Stimulated activated CD4-positive, alpha-beta T cell treated with anti-CD3 and anti-CD28 coated beads, TNF-alpha, amount 100 ng/mL, for 1 hour (primary cell): ENCODE data around the gene ZNF423.

Experiments used
- DNase-seq, 3 donors: peaks; one replicate each; pipeline ENCODE4 v3.0.0-alpha.2; 2020; ENCODE audit warnings: low read depth in 3 of 3, low spot score in 1 of 3

ZNF423 gene

GRCh38 chr16:49673442-49673841 lies 182.5 kb downstream of the ZNF423 start:
- no peak for DNase-seq

- DNase-seq = no peak
Measured at GRCh38 chr16:49672753-49673152, 183.2 kb downstream of the ZNF423 start.

GRCh38 chr16:49671333-49671732 lies 184.6 kb downstream of the ZNF423 start:
- DNase-seq = no peak

GRCh38 chr16:49670627-49671026 lies 185.3 kb downstream of the ZNF423 start:
- DNase-seq = no peak

- no peak for DNase-seq
Measured at GRCh38 chr16:49665482-49666230, 190.3 kb downstream of the ZNF423 start.

GRCh38 chr16:49664221-49665215 lies 191.4 kb downstream of the ZNF423 start:
- DNase-seq = no peak

- no peak for DNase-seq
Measured at GRCh38 chr16:49663081-49664065, 192.5 kb downstream of the ZNF423 start.

GRCh38 chr16:49662569-49662968 lies 193.3 kb downstream of the ZNF423 start:
- DNase-seq = no peak

GRCh38 chr16:49661465-49662187 lies 194.3 kb downstream of the ZNF423 start:
- no peak for DNase-seq

GRCh38 chr16:49660626-49661025 lies 195.3 kb downstream of the ZNF423 start:
- DNase-seq = no peak

- no peak for DNase-seq
Measured at GRCh38 chr16:49659356-49659755, 196.6 kb downstream of the ZNF423 start.

GRCh38 chr16:49658531-49658930 lies 197.4 kb downstream of the ZNF423 start:
- no peak for DNase-seq

- no peak for DNase-seq
Measured at GRCh38 chr16:49657736-49658465, 198.0 kb downstream of the ZNF423 start.

- DNase-seq = no peak
Measured at GRCh38 chr16:49654425-49654824, 201.5 kb downstream of the ZNF423 start.

- no peak for DNase-seq
Measured at GRCh38 chr16:49653577-49653976, 202.3 kb downstream of the ZNF423 start.

GRCh38 chr16:49653173-49653570 lies 202.7 kb downstream of the ZNF423 start:
- no peak for DNase-seq

GRCh38 chr16:49652456-49653172 lies 203.3 kb downstream of the ZNF423 start:
- DNase-seq = no peak

- DNase-seq = no peak
Measured at GRCh38 chr16:49651996-49652395, 203.9 kb downstream of the ZNF423 start.

- no peak for DNase-seq
Measured at GRCh38 chr16:49651226-49651625, 204.7 kb downstream of the ZNF423 start.
